HCT116 (cell line): ENCODE measurements around the gene ARHGAP12. TPM values are rescaled to one million over a fixed set of nuclear protein-coding genes. Genes with fewer than 3 reads are reported as not detected.
"Not testable (repeated sequence)": the region's sequence is repeated elsewhere in the genome, so short reads cannot be mapped to it uniquely, and the experiment has no call there.

Experiments used
- ATAC-seq: fragments of 200-7000 bp; cut with Tn5 transposase; 2 replicates; pipeline ENCODE4 v1.9.1; 2020; ENCODE audit warnings: mild to moderate bottlenecking, moderate library complexity
- BruUV-seq: library from RNA; stranded (reverse); fragments of 400-500 nt; replicated peaks from 2 replicates; lab custom pipeline; 2021; lab: Mats Ljungman, UMichigan
- CTCF ChIA-PET: fragments of 300-600 bp; sonication (Branson Sonifier 250); formaldehyde crosslinking; loops from one replicate; lab custom pipeline; 2021; ENCODE audit warnings: antibody characterized with exemption; lab: Charles Lee
- POLR2A ChIA-PET: fragments of 300-600, 350-600 bp; sonication (Branson Sonifier 250); formaldehyde crosslinking; loops from one replicate; lab custom pipeline; 2021; ENCODE audit warnings: antibody characterized with exemption; lab: Charles Lee
- RAD21 ChIA-PET, 2 experiments: fragments of 300-600 bp; sonication (Branson Sonifier 250); formaldehyde crosslinking; loops; one replicate each; lab custom pipeline; 2023; ENCODE audit warnings: low total read pairs in 2 of 2; ENCODE audit not compliant: uncharacterized antibody in 2 of 2, unreplicated experiment in 2 of 2, low non-redundant PET in 1 of 2; lab: Charles Lee
- DNase-seq: peaks from one replicate; pipeline ENCODE4 v3.0.0-alpha.2; 2010; ENCODE audit warnings: low read depth, low spot score
- H2AFZ ChIP-seq: fragments of 200-600 bp; shearing (Covaris generic), sonication (generic); 2 replicates; pipeline ENCODE4 v1.6.1; 2017; ENCODE audit warnings: low read depth, mixed run types, mixed read lengths, antibody characterized with exemption, low read length; ENCODE audit not compliant: poor library complexity, severe bottlenecking
- H3K27ac ChIP-seq: 2 replicates; pipeline ENCODE4 v1.5.1; 2012; ENCODE audit warnings: low read depth, low read length
- H3K27me3 ChIP-seq: fragments of 200-600 bp; sonication (generic); 2 replicates; pipeline ENCODE4 v1.6.1; 2016; ENCODE audit warnings: mixed run types, low read length, mixed read lengths; ENCODE audit not compliant: insufficient read depth
- H3K36me3 ChIP-seq, 2 experiments: fragments of 200-500 bp in 1 of 2; fragments of 200-600 bp in 1 of 2; sonication (Bioruptor generic) in 1 of 2; sonication (generic) in 1 of 2; 2 replicates each; pipeline versions ENCODE4 v1.5.1 to v1.6.1; 2014 to 2016; ENCODE audit warnings: low read length in 2 of 2, inconsistent platforms in 1 of 2, mixed read lengths in 1 of 2, mixed run types in 1 of 2; ENCODE audit not compliant: insufficient read depth in 2 of 2, control insufficient read depth in 1 of 2
- H3K4me1 ChIP-seq, 2 experiments: fragments of 200-600 bp in 1 of 2; sonication (generic) in 1 of 2; 2 replicates each; pipeline versions ENCODE4 v1.5.1 to v1.6.1; 2012 to 2017; ENCODE audit warnings: low read length in 2 of 2, inconsistent platforms in 1 of 2, mild to moderate bottlenecking in 1 of 2, mixed read lengths in 1 of 2, mixed run types in 1 of 2, moderate library complexity in 1 of 2; ENCODE audit not compliant: insufficient read depth in 2 of 2, control insufficient read depth in 1 of 2
- H3K4me2 ChIP-seq: fragments of 200-600 bp; sonication (generic); 2 replicates; pipeline ENCODE4 v1.6.1; 2017; ENCODE audit warnings: mixed run types, low read length, mixed read lengths
- H3K4me3 ChIP-seq, 2 experiments: fragments of 200-600 bp in 1 of 2; sonication (generic) in 1 of 2; replicated peaks in 1 of 2; 2 replicates each; pipeline ENCODE4 v1.5.1; 2011 to 2016; ENCODE audit warnings: low read length in 2 of 2, control low read depth in 1 of 2, low read depth in 1 of 2, mild to moderate bottlenecking in 1 of 2, mixed read lengths in 1 of 2, mixed run types in 1 of 2
- H3K79me2 ChIP-seq: fragments of 200-600 bp; sonication (generic); 2 replicates; pipeline ENCODE4 v1.6.1; 2017; ENCODE audit warnings: mild to moderate bottlenecking, mixed run types, low read length, moderate library complexity, mixed read lengths; ENCODE audit not compliant: insufficient read depth
- H3K9ac ChIP-seq: fragments of 200-600 bp; sonication (generic); 2 replicates; pipeline ENCODE4 v1.6.1; 2016; ENCODE audit warnings: low read length, mixed read lengths
- H3K9me2 ChIP-seq: fragments of 200-600 bp; sonication (generic), shearing (Covaris generic); 2 replicates; pipeline ENCODE4 v1.6.1; 2017; ENCODE audit warnings: mixed run types, mild to moderate bottlenecking, moderate library complexity; ENCODE audit not compliant: insufficient read depth
- H3K9me3 ChIP-seq, 2 experiments: fragments of 200-500 bp in 1 of 2; fragments of 200-600 bp in 1 of 2; sonication (Bioruptor generic) in 1 of 2; sonication (generic) in 1 of 2; 2 replicates each; pipeline ENCODE4 v1.6.1; 2014 to 2017; ENCODE audit warnings: low read length in 2 of 2, mixed read lengths in 2 of 2, inconsistent platforms in 1 of 2, low read depth in 1 of 2, mild to moderate bottlenecking in 1 of 2, mixed run types in 1 of 2, moderate library complexity in 1 of 2; ENCODE audit not compliant: control insufficient read depth in 1 of 2, insufficient read depth in 1 of 2
- H4K20me1 ChIP-seq: fragments of 200-600 bp; sonication (generic), shearing (Covaris generic); 2 replicates; pipeline ENCODE4 v1.6.1; 2017; ENCODE audit warnings: mixed run types, mild to moderate bottlenecking, moderate library complexity; ENCODE audit not compliant: insufficient read depth
- CEBPB ChIP-seq: IDR thresholded peaks from 2 replicates; pipeline ENCODE4 v1.6.1; 2012; ENCODE audit warnings: low read depth
- EZH2 ChIP-seq: fragments of 200-600 bp; sonication (generic); IDR thresholded peaks from 2 replicates; pipeline ENCODE4 v1.6.1; 2017; ENCODE audit warnings: antibody characterized with exemption, mixed run types
- FOSL1 ChIP-seq: IDR thresholded peaks from 2 replicates; pipeline ENCODE4 v1.6.1; 2012; ENCODE audit warnings: low read depth
- JUND ChIP-seq: IDR thresholded peaks from 2 replicates; pipeline ENCODE4 v1.6.1; 2012
- SP1 ChIP-seq: IDR thresholded peaks from 2 replicates; pipeline ENCODE4 v1.6.1; 2012; ENCODE audit warnings: low read depth
- TCF7L2 ChIP-seq: IDR thresholded peaks from 2 replicates; pipeline ENCODE4 v1.7.0; 2011; ENCODE audit warnings: borderline replicate concordance, inconsistent platforms; ENCODE audit not compliant: insufficient read depth, insufficient read length; ENCODE audit errors: extremely low read depth
- intact Hi-C: fragments of 100-400 bp; cut with micrococcal nuclease; formaldehyde crosslinking; loops from 2 replicates; pipeline ENCODE4 v1.10.0; 2022
- total RNA-seq: library from RNA; stranded (reverse); gene quantifications from one replicate; pipeline ENCODE4 v1.2.1, GENCODE V29; 2021; ENCODE audit not compliant: unreplicated experiment

The ARHGAP12 gene
- total RNA-seq, 1 experiment from 2014 or later: 80.3 TPM

DNA sequence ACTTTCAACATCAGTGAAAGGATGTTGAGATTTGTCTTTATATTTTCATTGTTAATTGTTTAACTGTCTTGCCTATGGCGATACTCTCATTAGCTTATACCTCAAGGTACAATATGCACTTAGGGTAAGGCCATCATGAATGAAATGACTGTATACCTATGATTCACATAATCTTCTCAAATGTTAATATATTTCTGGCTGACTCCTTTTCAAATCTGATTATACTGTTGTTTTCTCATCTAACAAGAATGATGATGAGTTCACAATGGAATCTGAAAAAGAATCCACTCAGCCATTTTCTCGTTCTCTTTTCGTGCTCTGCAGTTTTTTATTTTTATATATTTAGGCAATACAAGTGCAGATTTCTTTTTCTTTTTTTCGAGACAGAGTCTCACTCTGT lies 159.1 kb downstream of the ARHGAP12 start:
- POLR2A ChIA-PET: interaction anchor here (1.1 kb wide), 1 partner anchor 165 kb away, joined by 4 read pairs; no protein-coding TSS in a partner anchor
- H3K9ac ChIP-seq: no peak overlapping the region
- RAD21 ChIA-PET: interaction anchor here in 1 of 2 experiments (1.2 kb wide), 1 partner anchor 1017 kb away, joined by 4 read pairs; no protein-coding TSS in a partner anchor
- H3K4me2 ChIP-seq: no peak overlapping the region
- no peak overlapping the region for H3K27ac ChIP-seq
- CTCF ChIA-PET: interaction anchor here (0.8 to 2.1 kb wide), 6 partner anchors 9 to 1017 kb away, joined by 3 to 7 read pairs (median 6); no protein-coding TSS in a partner anchor
- H3K4me1 ChIP-seq: peaks cover 8 to 19% of the 10 kb centered on the region in 2 experiments; a peak in 3 of 4 replicates
- no peaks in the 10 kb centered on the region for H3K9me2 ChIP-seq
- no peak for TF ChIP-seq TCF7L2
- TF ChIP-seq EZH2: no peak
- 0 out of 2 replicates have a peak, but pooled peaks have one; percentile 10 for TF ChIP-seq SP1
- no peak for TF ChIP-seq FOSL1
- no peak for TF ChIP-seq JUND
- TF ChIP-seq CEBPB: no peak
- no peaks in the 10 kb centered on the region for H3K79me2 ChIP-seq
- ATAC-seq (no peak), DNase-seq (no peak)
- no peaks in the 10 kb centered on the region for H4K20me1 ChIP-seq
- no peaks in the 10 kb centered on the region for H3K27me3 ChIP-seq
- H3K36me3 ChIP-seq: no peaks in the 10 kb centered on the region
- BruUV-seq: no TSS peak
- intact Hi-C loops: no loop called here
- peak overlapping the region; percentile 60 for H2AFZ ChIP-seq
- no peak overlapping the region for H3K4me3 ChIP-seq
- H3K9me3 ChIP-seq: no peaks in the 10 kb centered on the region

DNA sequence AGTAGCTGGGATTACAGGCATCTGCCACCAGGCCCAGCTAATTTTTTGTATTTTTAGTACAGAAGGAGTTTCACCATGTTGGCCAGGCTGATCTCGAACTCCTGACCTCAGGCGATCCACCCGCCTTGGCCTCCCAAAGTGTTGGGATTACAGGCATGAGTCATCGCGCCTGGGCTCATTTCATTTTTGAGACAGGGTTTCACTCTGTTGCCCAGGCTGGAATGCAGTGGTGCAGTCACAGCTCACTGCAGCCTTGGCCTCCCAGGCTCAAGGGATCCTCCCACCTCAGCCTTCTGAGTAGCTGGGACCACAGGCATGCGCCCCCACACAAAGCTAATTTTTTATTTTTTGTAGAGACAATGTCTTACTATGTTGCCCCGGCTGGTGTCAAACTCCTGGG lies 159.7 kb downstream of the ARHGAP12 start:
- H3K4me2 ChIP-seq: peak overlapping the region; percentile 38
- H2AFZ ChIP-seq, H3K4me3 ChIP-seq, H3K9ac ChIP-seq, RAD21 ChIA-PET, H3K27ac ChIP-seq, H4K20me1 ChIP-seq, H3K36me3 ChIP-seq, H3K9me3 ChIP-seq, H3K27me3 ChIP-seq, DNase-seq, H3K79me2 ChIP-seq, H3K9me2 ChIP-seq, intact Hi-C loops, BruUV-seq: not testable (repeated sequence)
- ATAC-seq: peak; percentile 62
- peaks cover 8 to 19% of the 10 kb centered on the region in 2 experiments; a peak in 3 of 4 replicates for H3K4me1 ChIP-seq
- CTCF ChIA-PET: interaction anchor here (0.8 to 2.1 kb wide), 3 partner anchors 11 to 61 kb away, joined by 3 to 7 read pairs (median 6); no protein-coding TSS in a partner anchor
- POLR2A ChIA-PET: interaction anchor here (1.0 kb wide), 1 partner anchor 11 kb away, joined by 3 read pairs; no protein-coding TSS in a partner anchor
- peak; percentile 25; the same call in 1 of the 2 replicates for TF ChIP-seq FOSL1
